ENCODE results near the gene DSCAML1.

Gene DSCAML1

DNA sequence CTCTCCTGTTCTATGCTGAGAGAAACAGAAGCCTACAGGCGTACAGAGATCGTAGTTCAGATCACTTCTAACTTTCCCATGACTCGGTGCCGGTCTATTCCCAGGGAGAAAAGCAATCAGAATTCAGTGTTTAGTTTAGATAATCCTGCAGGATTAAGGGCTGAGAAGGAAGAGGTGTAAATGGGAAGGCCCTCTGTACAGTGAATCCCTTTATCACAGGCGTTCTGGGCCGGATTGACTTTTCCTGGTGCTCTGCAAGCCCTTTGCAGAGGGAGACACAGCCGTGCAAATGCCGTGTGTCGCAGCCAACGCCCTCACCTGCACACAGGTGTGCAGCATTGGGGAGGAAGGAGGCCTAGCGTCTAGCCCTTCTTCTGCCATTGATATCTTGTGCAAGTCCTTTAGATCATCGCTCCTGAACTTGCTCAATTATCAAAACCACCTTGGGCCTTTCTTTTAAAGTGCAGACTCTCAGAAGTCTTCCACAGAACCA is 90.6 kb downstream of the DSCAML1 start:
- Histone ChIP-seq H3K9ac (ENCODE audit: low read depth, low read length, poor library complexity) (no peak overlapping the region), H2BK12ac (ENCODE audit: low read length) (no peak overlapping the region), H2AK5ac (ENCODE audit: low read depth, low read length) (no peak overlapping the region), H3K4me3 (ENCODE audit: low read length in 2 of 2) (no peak overlapping the region), H3K18ac (ENCODE audit: low read length) (peak overlapping the region; percentile 69), H3K4me1 (ENCODE audit: control insufficient read depth in 2 of 2, insufficient read depth in 1 of 2, low read depth in 1 of 2, low read length in 2 of 2) (peaks cover 0 to 34% of the 10 kb centered on the region in 2 donors), H4K91ac (ENCODE audit: low read depth, low read length, poor library complexity) (no peak overlapping the region), H3K79me1 (ENCODE audit: low read depth, low read length) (no peaks in the 10 kb centered on the region), H3K9me3 (replicated peaks in 1 of 2; ENCODE audit: control insufficient read depth in 2 of 2, insufficient read depth in 1 of 2, low read depth in 1 of 2, low read length in 2 of 2) (peaks cover 0 to 2% of the 10 kb centered on the region in 2 donors), H3K27ac (replicated peaks; ENCODE audit: low read length) (no peak overlapping the region), H3K14ac (ENCODE audit: low read length) (no peak overlapping the region), H3K4ac (ENCODE audit: low read length) (no peak overlapping the region), H3K4me2 (ENCODE audit: insufficient read depth, low read length, poor library complexity, severe bottlenecking) (peak overlapping the region; percentile 20), H3K23ac (ENCODE audit: low read depth, low read length, poor library complexity) (no peak overlapping the region), H2BK15ac (ENCODE audit: low read length) (no peak overlapping the region), H2BK5ac (ENCODE audit: low read length) (no peak overlapping the region), H3K36me3 (replicated peaks in 1 of 2; ENCODE audit: control insufficient read depth in 2 of 2, insufficient read depth in 2 of 2, low read length in 2 of 2) (no peaks in the 10 kb centered on the region), H3K27me3 (ENCODE audit: control insufficient read depth in 3 of 3, insufficient read depth in 3 of 3, low read depth in 1 of 3, low read length in 3 of 3) (peaks cover 0 to 65% (median 0%) of the 10 kb centered on the region in 3 experiments), H2AFZ (ENCODE audit: low read length) (no peak overlapping the region), H4K8ac (ENCODE audit: low read depth, low read length) (no peak overlapping the region), H2BK120ac (ENCODE audit: low read depth, low read length) (no peak overlapping the region)
- no peak for DNase-seq (ENCODE audit: low spot score)
- WGBS, 2 donors (ENCODE audit: extremely low coverage in 2 of 2, insufficient read length in 2 of 2, insufficient replicate concordance in 1 of 2) = no CpG with 5 or more reads among the region's 12 CpGs

DNA sequence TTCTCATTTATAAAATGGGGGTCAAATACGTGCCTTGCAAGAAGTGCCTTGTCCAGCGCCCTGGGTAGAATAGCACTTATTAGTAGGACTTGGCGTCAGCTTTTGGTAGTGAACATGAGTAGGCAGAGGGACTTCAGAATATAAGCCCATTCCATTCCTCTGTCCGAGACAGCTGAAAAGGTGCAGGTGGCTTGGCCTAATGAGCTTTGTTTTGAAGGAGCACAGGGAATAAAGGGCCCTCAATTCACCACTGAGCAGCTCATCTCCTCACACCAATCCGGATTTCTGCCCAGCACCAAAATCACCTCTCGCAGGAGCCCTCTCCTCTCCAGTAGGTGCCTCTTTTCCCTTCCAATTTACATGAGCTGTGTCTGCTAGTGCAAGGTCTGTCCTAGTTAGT is 91.2 kb downstream of the DSCAML1 start:
- WGBS, 2 donors (ENCODE audit: extremely low coverage in 2 of 2, insufficient read length in 2 of 2, insufficient replicate concordance in 1 of 2) = no CpG with 5 or more reads among the region's 6 CpGs
- Histone ChIP-seq H3K27me3 (ENCODE audit: control insufficient read depth in 3 of 3, insufficient read depth in 3 of 3, low read depth in 1 of 3, low read length in 3 of 3) (peaks cover 0 to 60% (median 0%) of the 10 kb centered on the region in 3 experiments), H2BK12ac (ENCODE audit: low read length) (no peak overlapping the region), H3K27ac (replicated peaks; ENCODE audit: low read length) (no peak overlapping the region), H4K8ac (ENCODE audit: low read depth, low read length) (no peak overlapping the region), H2BK15ac (ENCODE audit: low read length) (no peak overlapping the region), H3K4me3 (ENCODE audit: low read length in 2 of 2) (no peak overlapping the region), H4K91ac (ENCODE audit: low read depth, low read length, poor library complexity) (no peak overlapping the region), H3K14ac (ENCODE audit: low read length) (no peak overlapping the region), H3K9me3 (replicated peaks in 1 of 2; ENCODE audit: control insufficient read depth in 2 of 2, insufficient read depth in 1 of 2, low read depth in 1 of 2, low read length in 2 of 2) (peaks cover 0 to 2% of the 10 kb centered on the region in 2 donors), H2AFZ (ENCODE audit: low read length) (no peak overlapping the region), H2BK120ac (ENCODE audit: low read depth, low read length) (no peak overlapping the region), H2AK5ac (ENCODE audit: low read depth, low read length) (no peak overlapping the region), H3K36me3 (replicated peaks in 1 of 2; ENCODE audit: control insufficient read depth in 2 of 2, insufficient read depth in 2 of 2, low read length in 2 of 2) (no peaks in the 10 kb centered on the region), H3K4me2 (ENCODE audit: insufficient read depth, low read length, poor library complexity, severe bottlenecking) (peak overlapping the region; percentile 20), H3K23ac (ENCODE audit: low read depth, low read length, poor library complexity) (no peak overlapping the region), H3K79me1 (ENCODE audit: low read depth, low read length) (no peaks in the 10 kb centered on the region), H3K9ac (ENCODE audit: low read depth, low read length, poor library complexity) (no peak overlapping the region), H3K18ac (ENCODE audit: low read length) (no peak overlapping the region), H3K4me1 (ENCODE audit: control insufficient read depth in 2 of 2, insufficient read depth in 1 of 2, low read depth in 1 of 2, low read length in 2 of 2) (peaks cover 0 to 33% of the 10 kb centered on the region in 2 donors), H2BK5ac (ENCODE audit: low read length) (no peak overlapping the region), H3K4ac (ENCODE audit: low read length) (no peak overlapping the region)
- no peak for DNase-seq (ENCODE audit: low spot score)

DNA sequence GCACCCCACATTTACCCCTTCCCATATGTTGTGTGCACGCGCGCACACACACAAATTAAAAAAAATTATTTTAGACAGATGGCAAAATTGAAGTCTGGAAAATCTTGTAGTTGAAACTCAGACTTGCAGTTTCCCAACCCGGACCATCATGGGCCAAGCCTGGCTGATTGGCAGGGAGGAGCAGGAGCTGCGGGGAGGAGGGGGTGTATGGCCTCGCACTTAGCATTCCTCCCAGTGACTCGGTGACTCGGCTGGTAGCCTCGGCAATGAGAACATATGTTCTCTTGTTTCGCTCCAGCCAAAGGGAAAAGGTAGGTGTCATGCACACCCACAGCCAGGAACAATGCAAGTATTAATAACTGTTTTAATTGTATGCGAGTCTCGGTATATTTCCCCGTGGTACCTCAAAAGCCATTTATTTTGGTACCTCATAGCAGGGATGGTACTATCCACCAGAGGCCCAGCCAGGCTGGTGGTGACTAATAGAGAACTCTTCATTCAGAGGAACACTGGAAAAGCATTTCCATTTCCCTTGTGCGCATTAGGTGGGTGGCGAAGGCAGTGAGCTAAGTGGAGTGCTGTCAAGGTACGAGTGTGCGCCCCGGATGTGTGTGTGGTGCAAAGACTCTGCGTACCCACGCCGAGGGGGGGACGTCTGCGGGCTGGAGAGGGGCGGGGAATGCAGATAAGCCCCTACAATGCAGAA is 92.5 kb downstream of the DSCAML1 start:
- Histone ChIP-seq H4K8ac (ENCODE audit: low read depth, low read length) (no peak overlapping the region), H3K27me3 (ENCODE audit: control insufficient read depth in 3 of 3, insufficient read depth in 3 of 3, low read depth in 1 of 3, low read length in 3 of 3) (peaks cover 0 to 51% (median 0%) of the 10 kb centered on the region in 3 experiments), H3K4ac (ENCODE audit: low read length) (no peak overlapping the region), H2AK5ac (ENCODE audit: low read depth, low read length) (no peak overlapping the region), H4K91ac (ENCODE audit: low read depth, low read length, poor library complexity) (no peak overlapping the region), H2BK15ac (ENCODE audit: low read length) (no peak overlapping the region), H3K4me2 (ENCODE audit: insufficient read depth, low read length, poor library complexity, severe bottlenecking) (no peak overlapping the region), H3K27ac (replicated peaks; ENCODE audit: low read length) (no peak overlapping the region), H3K4me3 (ENCODE audit: low read length in 2 of 2) (no peak overlapping the region), H2AFZ (ENCODE audit: low read length) (no peak overlapping the region), H3K4me1 (ENCODE audit: control insufficient read depth in 2 of 2, insufficient read depth in 1 of 2, low read depth in 1 of 2, low read length in 2 of 2) (peaks cover 0 to 33% of the 10 kb centered on the region in 2 donors), H2BK12ac (ENCODE audit: low read length) (no peak overlapping the region), H3K9ac (ENCODE audit: low read depth, low read length, poor library complexity) (no peak overlapping the region), H3K9me3 (replicated peaks in 1 of 2; ENCODE audit: control insufficient read depth in 2 of 2, insufficient read depth in 1 of 2, low read depth in 1 of 2, low read length in 2 of 2) (peaks cover 0 to 2% of the 10 kb centered on the region in 2 donors), H3K18ac (ENCODE audit: low read length) (no peak overlapping the region), H2BK5ac (ENCODE audit: low read length) (no peak overlapping the region), H3K14ac (ENCODE audit: low read length) (peak overlapping the region; percentile 12), H3K36me3 (replicated peaks in 1 of 2; ENCODE audit: control insufficient read depth in 2 of 2, insufficient read depth in 2 of 2, low read length in 2 of 2) (no peaks in the 10 kb centered on the region), H3K23ac (ENCODE audit: low read depth, low read length, poor library complexity) (no peak overlapping the region), H3K79me1 (ENCODE audit: low read depth, low read length) (no peaks in the 10 kb centered on the region), H2BK120ac (ENCODE audit: low read depth, low read length) (no peak overlapping the region)
- DNase-seq (ENCODE audit: low spot score) = no peak
- WGBS, 2 donors (ENCODE audit: extremely low coverage in 2 of 2, insufficient read length in 2 of 2, insufficient replicate concordance in 1 of 2) = no CpG with 5 or more reads among the region's 24 CpGs

DNA sequence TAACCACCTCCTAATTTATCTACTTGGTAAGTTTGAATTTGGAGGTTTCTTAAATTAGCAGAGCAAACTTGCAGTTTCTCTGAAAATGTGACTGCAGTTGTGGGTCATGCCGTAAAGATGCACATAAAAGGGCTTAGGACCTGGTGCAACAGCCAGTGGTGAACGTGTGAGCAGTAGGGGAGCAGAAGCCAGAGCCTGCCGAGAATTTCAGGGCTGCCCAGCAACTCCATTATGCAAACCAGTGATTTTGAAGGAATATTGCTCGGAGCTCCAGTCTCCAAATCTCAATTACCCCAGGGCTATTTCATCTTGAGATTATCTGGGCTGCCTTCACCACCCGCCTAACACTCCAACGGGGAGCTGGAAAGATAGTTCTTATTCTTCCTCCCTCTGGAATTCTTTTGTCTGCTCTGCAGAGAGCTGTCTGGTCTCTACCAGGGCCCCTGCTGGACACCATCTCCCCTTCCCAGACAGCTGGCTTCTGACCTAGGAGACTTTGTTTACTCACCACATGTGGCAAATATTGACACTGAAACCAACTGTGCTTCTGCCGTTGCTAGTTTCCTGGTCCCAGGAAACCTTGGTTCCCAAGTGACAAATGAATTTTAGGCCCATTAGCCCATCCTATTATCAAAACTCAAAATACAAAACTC is 93.9 kb downstream of the DSCAML1 start:
- no peak overlapping the region for H3K4me2 ChIP-seq (ENCODE audit: insufficient read depth, low read length, poor library complexity, severe bottlenecking)
- no peak overlapping the region for H3K23ac ChIP-seq (ENCODE audit: low read depth, low read length, poor library complexity)
- H3K4me1 ChIP-seq (ENCODE audit: control insufficient read depth in 2 of 2, insufficient read depth in 1 of 2, low read depth in 1 of 2, low read length in 2 of 2) = peaks cover 0 to 33% of the 10 kb centered on the region in 2 donors
- no peaks in the 10 kb centered on the region for H3K79me1 ChIP-seq (ENCODE audit: low read depth, low read length)
- no CpG with 5 or more reads among the region's 7 CpGs for WGBS, 2 donors (ENCODE audit: extremely low coverage in 2 of 2, insufficient read length in 2 of 2, insufficient replicate concordance in 1 of 2)
- H3K36me3 ChIP-seq (replicated peaks in 1 of 2; ENCODE audit: control insufficient read depth in 2 of 2, insufficient read depth in 2 of 2, low read length in 2 of 2) = no peaks in the 10 kb centered on the region
- no peak overlapping the region for H2AK5ac ChIP-seq (ENCODE audit: low read depth, low read length)
- no peaks in the 10 kb centered on the region for H3K9me3 ChIP-seq (replicated peaks in 1 of 2; ENCODE audit: control insufficient read depth in 2 of 2, insufficient read depth in 1 of 2, low read depth in 1 of 2, low read length in 2 of 2)
- H3K27ac ChIP-seq (replicated peaks; ENCODE audit: low read length) = no peak overlapping the region
- H3K14ac ChIP-seq (ENCODE audit: low read length) = no peak overlapping the region
- no peak overlapping the region for H3K4ac ChIP-seq (ENCODE audit: low read length)
- no peak overlapping the region for H2BK5ac ChIP-seq (ENCODE audit: low read length)
- no peak overlapping the region for H3K18ac ChIP-seq (ENCODE audit: low read length)
- no peak overlapping the region for H4K91ac ChIP-seq (ENCODE audit: low read depth, low read length, poor library complexity)
- no peak for DNase-seq (ENCODE audit: low spot score)
- peaks cover 0 to 56% (median 0%) of the 10 kb centered on the region in 3 experiments for H3K27me3 ChIP-seq (ENCODE audit: control insufficient read depth in 3 of 3, insufficient read depth in 3 of 3, low read depth in 1 of 3, low read length in 3 of 3)
- H2BK15ac ChIP-seq (ENCODE audit: low read length) = no peak overlapping the region
- no peak overlapping the region for H2BK12ac ChIP-seq (ENCODE audit: low read length)
- no peak overlapping the region for H4K8ac ChIP-seq (ENCODE audit: low read depth, low read length)
- H2BK120ac ChIP-seq (ENCODE audit: low read depth, low read length) = no peak overlapping the region
- no peak overlapping the region for H3K9ac ChIP-seq (ENCODE audit: low read depth, low read length, poor library complexity)
- H3K4me3 ChIP-seq (ENCODE audit: low read length in 2 of 2) = no peak overlapping the region
- no peak overlapping the region for H2AFZ ChIP-seq (ENCODE audit: low read length)
